Body of pancreas (tissue), 4 donors: ENCODE results near the gene OR8G1.

ENCODE experiments used
- CTCF ChIP-seq, 7 experiments: fragments of 450-650 bp in 4 of 7; fragments of 200-600 bp in 3 of 7; sonication (generic) in 3 of 7; IDR thresholded peaks; one replicate each; pipeline ENCODE4 v1.5.1; 2016 to 2019; ENCODE audit warnings: antibody characterized with exemption in 7 of 7
- POLR2A ChIP-seq, 3 donors: fragments of 450-650 bp; IDR thresholded peaks; one replicate each; pipeline ENCODE4 v1.6.1; 2016; ENCODE audit warnings: antibody characterized with exemption in 3 of 3, mild to moderate bottlenecking in 2 of 3

GRCh38 chr11:124198897-124199296, 42.0 kb upstream of the OR8G1 start:
- TF ChIP-seq CTCF (IDR thresholded peaks at IDR 0.05) (no peak), POLR2A (IDR thresholded peaks at IDR 0.05) (no peak)
